Fibroblast of pulmonary artery (primary cell): Measurements from ENCODE around the gene GREB1.

Experiments
- DNase-seq: peaks from one replicate; pipeline ENCODE4 v3.0.0-alpha.2; 2010; ENCODE audit warnings: low read depth
- H3K4me3 ChIP-seq: replicated peaks from 2 replicates; pipeline ENCODE4 v1.5.1; 2011; ENCODE audit warnings: low read depth, mild to moderate bottlenecking, control low read depth, low read length, moderate library complexity
- CTCF ChIP-seq: IDR thresholded peaks from 2 replicates; pipeline ENCODE4 v1.5.1; 2011; ENCODE audit warnings: mild to moderate bottlenecking, control low read depth, low read length, inconsistent platforms; ENCODE audit errors: missing control alignments

The GREB1 gene

GRCh38 chr2:11634584-11634983, 100.7 kb downstream of the GREB1 start:
- no peak for DNase-seq
- no peak for TF ChIP-seq CTCF

GRCh38 chr2:11635141-11635540, 101.3 kb downstream of the GREB1 start:
- TF ChIP-seq CTCF = no peak
- no peak overlapping the region for H3K4me3 ChIP-seq
- DNase-seq = no peak

More at GRCh38 chr2:11634584-11634983, 100.7 kb downstream of the GREB1 start:
- H3K4me3 ChIP-seq = no peak overlapping the region

- TF ChIP-seq CTCF = no peak
- H3K4me3 ChIP-seq = no peak overlapping the region
- DNase-seq = no peak
These were observed 102.9 kb downstream of the GREB1 start for GRCh38 chr2:11636593-11637295.

- no peak overlapping the region for H3K4me3 ChIP-seq
- DNase-seq = no peak
- no peak for TF ChIP-seq CTCF
These were observed 103.7 kb downstream of the GREB1 start for GRCh38 chr2:11637546-11637945.

GRCh38 chr2:11639503-11639902, 105.7 kb downstream of the GREB1 start:
- no peak for TF ChIP-seq CTCF

GRCh38 chr2:11640132-11640531, 106.3 kb downstream of the GREB1 start:
- H3K4me3 ChIP-seq = no peak overlapping the region
- no peak for TF ChIP-seq CTCF
- no peak for DNase-seq

More at GRCh38 chr2:11639503-11639902, 105.7 kb downstream of the GREB1 start:
- no peak for DNase-seq
- H3K4me3 ChIP-seq = no peak overlapping the region

- no peak for DNase-seq
- no peak overlapping the region for H3K4me3 ChIP-seq
- TF ChIP-seq CTCF = no peak
These were observed 109.1 kb downstream of the GREB1 start for GRCh38 chr2:11642972-11643371.
